ENCODE results near the gene RNF166. TPM values are rescaled to one million over a fixed set of nuclear protein-coding genes. Genes with fewer than 3 reads are reported as not detected.

The RNF166 gene
- total RNA-seq, 1 experiment from 2014 or later = 26.5 TPM

DNA sequence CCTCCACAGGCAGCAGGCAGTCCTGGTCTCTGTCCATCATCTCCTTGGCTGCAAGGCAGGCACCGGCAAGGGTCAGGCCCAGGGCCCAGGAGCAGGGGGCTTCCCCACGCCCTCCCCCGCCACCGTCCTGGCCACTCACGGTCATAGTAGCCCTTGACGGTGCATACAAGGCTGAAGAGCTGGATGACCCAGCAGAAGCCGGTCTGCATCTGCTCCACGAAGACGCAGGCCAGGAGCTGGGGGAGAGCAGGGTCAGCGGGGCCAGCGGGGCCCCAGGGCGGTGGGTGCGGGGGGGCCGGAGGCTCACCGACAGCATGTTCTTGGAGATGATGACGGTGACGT, 20.2 kb upstream of the RNF166 start:
- no peaks in the 10 kb centered on the region for H3K4me1 ChIP-seq (ENCODE audit: insufficient read depth, low read length)
- H2AK5ac ChIP-seq (ENCODE audit: insufficient read length, low read length) = no peak overlapping the region
- no peaks in the 10 kb centered on the region for H3K27me3 ChIP-seq (ENCODE audit: insufficient read depth, low read length)
- H3K14ac ChIP-seq (ENCODE audit: insufficient read depth, low read length) = no peak overlapping the region
- H3K56ac ChIP-seq (ENCODE audit: insufficient read length, low read depth, low read length) = no peak overlapping the region
- no peak overlapping the region for H3T11ph ChIP-seq (ENCODE audit: low read length)
- Mint-ChIP-seq H3K27ac (no peak overlapping the region), H3K4me3 (no peak overlapping the region), H3K4me1 (no peaks in the 10 kb centered on the region), H3K36me3 (ENCODE audit: insufficient read depth in 1 of 3, low read depth in 3 of 3) (peaks cover 4 to 19% (median 10%) of the 10 kb centered on the region in 3 experiments; a peak in 5 of 7 replicates), H3K27me3 (ENCODE audit: low read depth) (no peaks in the 10 kb centered on the region; the same call in 1 of the 2 replicates), H3K9me3 (no peaks in the 10 kb centered on the region)
- no peak overlapping the region for H2BK20ac ChIP-seq (ENCODE audit: low read depth, low read length, poor library complexity, severe bottlenecking)
- no CpG with 5 or more reads among the region's 17 CpGs for WGBS (ENCODE audit: extremely low coverage, insufficient read length, low lambda C conversion rate)
- H3K9me3 ChIP-seq (ENCODE audit: control insufficient read depth, low read depth, low read length) = no peaks in the 10 kb centered on the region
- H2AFZ ChIP-seq (ENCODE audit: low read length) = no peak overlapping the region
- H4K8ac ChIP-seq (replicated peaks; ENCODE audit: insufficient read length, low read depth, low read length) = no peak overlapping the region
- H2BK12ac ChIP-seq (ENCODE audit: insufficient read length, low read depth, low read length) = no peak overlapping the region
- no peak overlapping the region for H3K9ac ChIP-seq (ENCODE audit: extremely low read depth, insufficient read length, low read length)
- no peak overlapping the region for H3K18ac ChIP-seq (ENCODE audit: insufficient read length, low read depth, low read length)
- H3K23me2 ChIP-seq (ENCODE audit: insufficient read length, low read depth, low read length, poor library complexity, severe bottlenecking) = no peaks in the 10 kb centered on the region
- no peaks in the 10 kb centered on the region for H3K79me1 ChIP-seq (ENCODE audit: insufficient read depth, low read depth, low read length, poor library complexity, severe bottlenecking)
- H4K20me1 ChIP-seq (ENCODE audit: control insufficient read depth, insufficient read depth, insufficient read length) = no peaks in the 10 kb centered on the region
- no peaks in the 10 kb centered on the region for H3K79me2 ChIP-seq (ENCODE audit: insufficient read depth, low read length)
- H2BK15ac ChIP-seq (ENCODE audit: low read depth, low read length) = no peak overlapping the region
- DNase-seq = no peak
- no peak overlapping the region for H2BK120ac ChIP-seq (ENCODE audit: low read depth, low read length, poor library complexity, severe bottlenecking)
- H3K4ac ChIP-seq (ENCODE audit: low read depth, low read length) = no peak overlapping the region
- no peak overlapping the region for H3K4me2 ChIP-seq (ENCODE audit: insufficient read depth, insufficient read length, low read length)
- H2BK5ac ChIP-seq (ENCODE audit: insufficient read length, low read length) = no peak overlapping the region
- no peak overlapping the region for H3K23ac ChIP-seq (ENCODE audit: insufficient read length, low read depth, low read length)
- H3K27ac ChIP-seq (ENCODE audit: insufficient read length, low read depth, low read length) = no peak overlapping the region
- TF ChIP-seq, protein P1, sequence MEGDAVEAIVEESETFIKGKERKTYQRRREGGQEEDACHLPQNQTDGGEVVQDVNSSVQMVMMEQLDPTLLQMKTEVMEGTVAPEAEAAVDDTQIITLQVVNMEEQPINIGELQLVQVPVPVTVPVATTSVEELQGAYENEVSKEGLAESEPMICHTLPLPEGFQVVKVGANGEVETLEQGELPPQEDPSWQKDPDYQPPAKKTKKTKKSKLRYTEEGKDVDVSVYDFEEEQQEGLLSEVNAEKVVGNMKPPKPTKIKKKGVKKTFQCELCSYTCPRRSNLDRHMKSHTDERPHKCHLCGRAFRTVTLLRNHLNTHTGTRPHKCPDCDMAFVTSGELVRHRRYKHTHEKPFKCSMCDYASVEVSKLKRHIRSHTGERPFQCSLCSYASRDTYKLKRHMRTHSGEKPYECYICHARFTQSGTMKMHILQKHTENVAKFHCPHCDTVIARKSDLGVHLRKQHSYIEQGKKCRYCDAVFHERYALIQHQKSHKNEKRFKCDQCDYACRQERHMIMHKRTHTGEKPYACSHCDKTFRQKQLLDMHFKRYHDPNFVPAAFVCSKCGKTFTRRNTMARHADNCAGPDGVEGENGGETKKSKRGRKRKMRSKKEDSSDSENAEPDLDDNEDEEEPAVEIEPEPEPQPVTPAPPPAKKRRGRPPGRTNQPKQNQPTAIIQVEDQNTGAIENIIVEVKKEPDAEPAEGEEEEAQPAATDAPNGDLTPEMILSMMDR (conservative IDR thresholded peaks at IDR 0.05) = no peak
- no peak overlapping the region for H4K91ac ChIP-seq (ENCODE audit: insufficient read length, low read depth, low read length)
- no peak overlapping the region for H4K5ac ChIP-seq (ENCODE audit: insufficient read length, low read depth, low read length)

All from H9 (cell line).